PC-9 (cell line): ENCODE measurements around the gene ZCCHC14.

Experiments
- EZH2 ChIP-seq: fragments of 200-600 bp; sonication (generic); IDR thresholded peaks from 2 replicates; pipeline ENCODE4 v1.8.0; 2017; ENCODE audit warnings: antibody characterized with exemption, low read depth
- TF ChIP-seq, protein P1 (sequence below): fragments of 200-600 bp; sonication (generic); conservative IDR thresholded peaks from 2 replicates; pipeline ENCODE4 v1.6.1; 2017; ENCODE audit warnings: mixed run types, antibody characterized with exemption, mild to moderate bottlenecking, moderate library complexity

DNA sequence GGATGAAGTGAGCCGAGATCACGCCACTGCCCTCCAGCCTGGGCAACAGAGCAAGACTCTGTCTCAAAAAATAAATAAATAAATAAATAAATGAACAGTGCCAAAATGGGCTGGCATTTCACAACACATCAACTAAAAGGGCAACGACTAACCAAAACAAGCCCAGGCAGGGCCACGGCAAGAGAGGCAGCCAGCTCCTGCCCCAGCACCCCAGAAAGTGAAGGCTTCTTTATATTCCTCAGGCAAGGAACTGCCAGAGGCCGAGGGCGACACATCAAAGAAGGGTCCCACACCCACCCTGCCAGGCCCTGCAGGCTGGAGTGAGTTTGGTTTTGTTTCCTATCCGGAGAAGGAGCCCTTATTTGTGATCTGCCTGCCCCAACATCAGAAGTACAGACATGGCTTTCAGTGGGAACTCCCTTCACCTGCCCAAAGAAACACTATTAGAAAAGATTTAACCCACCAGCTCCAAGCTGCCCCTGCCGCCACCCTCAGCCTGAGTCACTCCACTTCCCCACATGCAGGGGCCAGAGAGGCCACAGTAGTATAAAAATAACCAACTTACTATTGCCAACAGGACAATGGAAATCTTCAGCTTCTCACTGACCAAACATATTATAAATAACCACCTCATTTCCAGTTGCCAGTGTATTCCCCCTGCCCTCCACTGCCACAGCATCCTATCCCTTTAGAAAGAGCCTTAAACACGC lies 117.2 kb downstream of the ZCCHC14 start:
- TF ChIP-seq, protein P1, sequence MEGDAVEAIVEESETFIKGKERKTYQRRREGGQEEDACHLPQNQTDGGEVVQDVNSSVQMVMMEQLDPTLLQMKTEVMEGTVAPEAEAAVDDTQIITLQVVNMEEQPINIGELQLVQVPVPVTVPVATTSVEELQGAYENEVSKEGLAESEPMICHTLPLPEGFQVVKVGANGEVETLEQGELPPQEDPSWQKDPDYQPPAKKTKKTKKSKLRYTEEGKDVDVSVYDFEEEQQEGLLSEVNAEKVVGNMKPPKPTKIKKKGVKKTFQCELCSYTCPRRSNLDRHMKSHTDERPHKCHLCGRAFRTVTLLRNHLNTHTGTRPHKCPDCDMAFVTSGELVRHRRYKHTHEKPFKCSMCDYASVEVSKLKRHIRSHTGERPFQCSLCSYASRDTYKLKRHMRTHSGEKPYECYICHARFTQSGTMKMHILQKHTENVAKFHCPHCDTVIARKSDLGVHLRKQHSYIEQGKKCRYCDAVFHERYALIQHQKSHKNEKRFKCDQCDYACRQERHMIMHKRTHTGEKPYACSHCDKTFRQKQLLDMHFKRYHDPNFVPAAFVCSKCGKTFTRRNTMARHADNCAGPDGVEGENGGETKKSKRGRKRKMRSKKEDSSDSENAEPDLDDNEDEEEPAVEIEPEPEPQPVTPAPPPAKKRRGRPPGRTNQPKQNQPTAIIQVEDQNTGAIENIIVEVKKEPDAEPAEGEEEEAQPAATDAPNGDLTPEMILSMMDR: no peak
- TF ChIP-seq EZH2: no peak
